T-helper 22 cell (primary cell): ENCODE data around the gene UBE2G2.

Experiments used
- DNase-seq: peaks from one replicate; pipeline ENCODE4 v3.0.0-alpha.2; 2020; ENCODE audit warnings: low read depth

The UBE2G2 gene

GRCh38 chr21:44727321-44727720 is 74.3 kb downstream of the UBE2G2 start:
- no peak for DNase-seq

DNA sequence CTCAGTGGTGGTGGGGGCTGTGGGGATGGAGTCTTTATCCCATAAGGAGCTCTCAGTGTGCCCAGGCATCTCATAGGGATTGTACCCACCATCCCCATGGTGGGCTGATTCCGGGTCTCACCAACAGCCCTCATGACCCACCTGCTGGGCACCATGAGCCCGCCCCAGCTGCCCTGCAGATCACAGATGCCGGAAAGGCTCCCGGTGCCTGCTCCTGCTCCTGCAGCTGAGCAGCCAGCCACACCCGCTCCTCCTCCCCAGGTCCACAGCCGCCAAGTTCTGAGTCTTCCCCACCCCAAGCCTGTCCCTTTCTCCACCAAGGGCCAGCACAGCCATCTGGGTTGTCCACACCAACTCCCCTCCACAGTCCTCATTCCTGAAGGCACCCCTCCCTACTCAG is 74.8 kb downstream of the UBE2G2 start:
- no peak for DNase-seq

GRCh38 chr21:44724926-44725325 is 76.7 kb downstream of the UBE2G2 start:
- no peak for DNase-seq

- no peak for DNase-seq
Observed at GRCh38 chr21:44724196-44724595, 77.4 kb downstream of the UBE2G2 start.

DNA sequence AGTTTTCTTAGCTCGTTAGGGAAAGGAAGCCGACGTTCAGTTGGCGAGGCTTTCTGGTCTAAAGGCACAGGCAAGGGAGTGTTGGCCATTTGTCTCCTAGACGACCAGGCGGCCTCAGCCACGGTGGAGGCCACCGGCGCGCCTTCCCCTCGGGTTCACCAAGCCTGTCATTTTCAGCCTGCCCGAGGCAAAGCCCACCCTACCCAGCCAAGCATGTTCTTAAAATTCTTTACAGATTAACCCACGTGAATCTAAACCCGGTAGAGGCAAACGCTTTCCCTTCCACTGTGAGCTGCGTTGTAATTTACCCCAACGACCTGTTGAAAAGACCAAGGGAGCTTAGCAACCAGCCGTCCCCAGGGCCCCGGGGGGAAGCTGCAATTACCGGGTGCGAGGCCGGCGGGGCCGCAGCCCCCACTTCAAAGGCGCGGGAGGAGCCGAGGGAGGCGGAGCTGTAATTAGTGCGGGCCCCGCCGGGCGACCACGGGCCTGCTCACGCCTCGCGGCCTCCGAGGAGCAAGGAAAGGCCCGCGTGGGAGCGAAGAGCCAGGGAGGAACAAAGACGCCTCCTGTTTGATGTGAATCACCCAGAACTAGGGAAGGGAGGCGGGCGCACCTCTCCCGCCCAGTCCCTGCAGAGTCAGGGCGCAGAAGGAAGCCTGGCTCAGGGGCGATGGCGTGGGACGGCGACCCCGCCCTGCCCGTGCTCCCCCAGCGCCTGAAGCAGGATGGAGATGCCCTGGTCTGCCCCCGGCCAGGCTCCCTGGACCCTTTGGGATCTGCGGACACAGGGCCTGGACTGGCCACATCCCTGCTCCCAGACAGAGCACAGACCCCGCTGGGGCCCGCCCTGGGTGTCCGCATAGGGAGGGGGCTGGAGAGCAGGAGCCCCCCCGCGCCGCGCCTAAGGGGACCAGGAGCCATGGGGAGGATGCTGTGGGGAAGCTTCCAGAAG is 78.2 kb downstream of the UBE2G2 start:
- DNase-seq: no peak

DNA sequence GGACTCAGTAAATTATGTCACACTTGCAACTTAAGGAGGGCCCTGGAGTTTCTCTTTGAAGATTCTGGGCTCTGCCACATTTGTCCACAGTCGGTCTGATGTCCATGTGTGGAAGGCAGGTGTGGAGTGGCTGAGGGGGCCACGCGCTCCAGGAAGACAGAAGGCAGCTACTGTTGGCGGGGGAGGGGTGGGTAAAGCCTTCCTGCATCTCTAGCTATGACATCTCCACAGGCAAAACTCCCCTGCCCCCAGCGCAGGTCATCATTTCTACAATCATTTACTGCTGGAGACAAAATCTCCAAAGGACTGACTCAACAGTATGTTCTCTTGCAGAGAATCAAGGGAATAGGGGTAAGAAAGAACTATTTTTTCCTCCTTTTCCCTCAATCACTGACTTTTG is 78.9 kb downstream of the UBE2G2 start:
- DNase-seq: no peak

GRCh38 chr21:44720170-44720569 is 81.5 kb downstream of the UBE2G2 start:
- no peak for DNase-seq
